Keratinocyte (primary cell): Measurements from ENCODE around the gene SEZ6. TPM values are rescaled to one million over a fixed set of nuclear protein-coding genes. Genes with fewer than 3 reads are reported as not detected.

Source experiments
- DNase-seq: peaks from one replicate; pipeline ENCODE4 v3.0.0-alpha.2; 2011; ENCODE audit warnings: low read depth, missing footprints, low spot score
- FAIRE-seq: peaks from 2 replicates; lab custom pipeline; 2011; peaks lifted over from hg19 to GRCh38; lab: Jason Lieb, UNC
- H2AFZ ChIP-seq: 2 replicates; pipeline ENCODE4 v1.6.0; 2012; ENCODE audit warnings: low read length, control low read depth, inconsistent platforms; ENCODE audit not compliant: control insufficient read depth
- H3K27ac ChIP-seq: 2 replicates; pipeline ENCODE4 v1.5.1; 2011; ENCODE audit warnings: low read length; ENCODE audit not compliant: control insufficient read depth, insufficient read depth
- H3K27me3 ChIP-seq: 3 replicates; pipeline ENCODE4 v1.6.0; 2011; ENCODE audit warnings: low read length; ENCODE audit not compliant: control insufficient read depth, insufficient read depth; ENCODE audit errors: extremely low read depth
- H3K36me3 ChIP-seq, 2 experiments: 2 replicates in 1 of 2; 3 replicates in 1 of 2; pipeline ENCODE4 v1.5.1; 2011; ENCODE audit warnings: low read length in 2 of 2, mild to moderate bottlenecking in 1 of 2; ENCODE audit not compliant: control insufficient read depth in 2 of 2, insufficient read depth in 2 of 2; ENCODE audit errors: extremely low read depth in 1 of 2
- H3K4me1 ChIP-seq: 3 replicates; pipeline ENCODE4 v1.5.1; 2011; ENCODE audit warnings: low read length; ENCODE audit not compliant: control insufficient read depth, insufficient read depth; ENCODE audit errors: extremely low read depth
- H3K4me2 ChIP-seq: 3 replicates; pipeline ENCODE4 v1.6.0; 2011; ENCODE audit warnings: low read depth, low read length; ENCODE audit not compliant: control insufficient read depth, insufficient read depth; ENCODE audit errors: extremely low read depth
- H3K4me3 ChIP-seq, 3 experiments: fragments of 200-600 bp in 1 of 3; sonication (generic) in 1 of 3; 2 replicates in 2 of 3; 3 replicates in 1 of 3; pipeline ENCODE4 v1.5.1; 2011 to 2016; ENCODE audit warnings: low read length in 3 of 3, mild to moderate bottlenecking in 3 of 3, control low read depth in 2 of 3, inconsistent platforms in 1 of 3, low read depth in 1 of 3, mixed read lengths in 1 of 3, mixed run types in 1 of 3, moderate library complexity in 1 of 3; ENCODE audit not compliant: control insufficient read depth in 2 of 3, insufficient read depth in 2 of 3; ENCODE audit errors: extremely low read depth in 1 of 3
- H3K79me2 ChIP-seq: 2 replicates; pipeline ENCODE4 v1.6.0; 2012; ENCODE audit warnings: low read length; ENCODE audit not compliant: control insufficient read depth, insufficient read depth
- H3K9ac ChIP-seq: 3 replicates; pipeline ENCODE4 v1.6.0; 2011; ENCODE audit warnings: low read length; ENCODE audit not compliant: control insufficient read depth, insufficient read depth; ENCODE audit errors: extremely low read depth
- H3K9me1 ChIP-seq: 3 replicates; pipeline ENCODE4 v1.6.0; 2011; ENCODE audit warnings: low read length; ENCODE audit not compliant: control insufficient read depth, insufficient read depth; ENCODE audit errors: extremely low read depth
- H3K9me3 ChIP-seq: 2 replicates; pipeline ENCODE4 v1.5.1; 2012; ENCODE audit warnings: low read depth, low read length; ENCODE audit not compliant: control insufficient read depth
- H4K20me1 ChIP-seq: 3 replicates; pipeline ENCODE4 v1.6.0; 2011; ENCODE audit warnings: low read length; ENCODE audit not compliant: control insufficient read depth, insufficient read depth; ENCODE audit errors: extremely low read depth
- CTCF ChIP-seq, 3 experiments: IDR thresholded peaks in 1 of 3; conservative IDR thresholded peaks in 1 of 3; optimal IDR thresholded peaks in 1 of 3; 2 replicates in 2 of 3; 3 replicates in 1 of 3; pipeline versions ENCODE3 to v1.5.1; 2011; ENCODE audit warnings: low read length in 3 of 3, mild to moderate bottlenecking in 3 of 3, moderate library complexity in 2 of 3, control low read depth in 1 of 3, inconsistent platforms in 1 of 3; ENCODE audit not compliant: insufficient read depth in 2 of 3; ENCODE audit errors: extremely low read depth in 1 of 3
- EZH2 ChIP-seq: IDR thresholded peaks from one replicate; pipeline ENCODE4 v1.6.1; 2012; ENCODE audit warnings: inconsistent platforms, mild to moderate bottlenecking, low read length, moderate library complexity
- dilution Hi-C: fragments of 300-500 bp; cut with MboI; formaldehyde crosslinking; loops from one replicate; pipeline ENCODE4 v1.7.0; 2020; ENCODE audit warnings: low sequenced_read_pairs; ENCODE audit not compliant: extremely low pct_ligation_motif_present
- polyA plus RNA-seq, 5 experiments: library from polyadenylated mRNA; depleted of rRNA in 3 of 5; stranded (reverse) in 3 of 5; stranded (forward) in 1 of 5; unstranded in 1 of 5; fragments of >200 nt; gene quantifications; 1 replicate in 1 of 5; 2 replicates in 3 of 5; 3 replicates in 1 of 5; pipeline versions ENCODE4 v1.2.1 to v1.2.3, GENCODE V29; 2011 to 2012; ENCODE audit warnings: missing spikeins in 2 of 5, low read depth in 1 of 5, low replicate concordance in 1 of 5

Gene SEZ6
- polyA plus RNA-seq, 1 donor (not counting 4 experiments of a cell fraction or from before 2014, with no cell fraction given), result not detected

- no peak overlapping the region for H2AFZ ChIP-seq
- dilution Hi-C loops, result no loop called here
- TF ChIP-seq CTCF (optimal IDR thresholded peaks at IDR 0.05 in 1 of 3, IDR thresholded peaks at IDR 0.05 in 1 of 3, conservative IDR thresholded peaks at IDR 0.05 in 1 of 3; ENCODE audit: extremely low read depth in 1 of 3, insufficient read depth in 2 of 3, low read length in 3 of 3) (peak; percentile 38 to 57 (median 54)), EZH2 (no peak)
- peaks cover 60 to 72% of the 10 kb centered on the region in 2 experiments for H3K36me3 ChIP-seq
- FAIRE-seq (no peak), DNase-seq (no peak)
- no peak overlapping the region for H3K4me2 ChIP-seq
- no peak overlapping the region for H3K9ac ChIP-seq
- no peak overlapping the region for H3K27ac ChIP-seq
- H3K4me3 ChIP-seq, result no peak overlapping the region
- no peaks in the 10 kb centered on the region for H3K9me1 ChIP-seq
- no peaks in the 10 kb centered on the region for H3K79me2 ChIP-seq
- H3K27me3 ChIP-seq, result no peaks in the 10 kb centered on the region
- peaks cover 6% of the 10 kb centered on the region for H3K9me3 ChIP-seq
- H4K20me1 ChIP-seq, result no peaks in the 10 kb centered on the region
- no peaks in the 10 kb centered on the region for H3K4me1 ChIP-seq
Measured at GRCh38 chr17:28916302-28916934, 89.4 kb downstream of the SEZ6 start.

- FAIRE-seq (no peak), DNase-seq (no peak)
- H3K27ac ChIP-seq, result no peak overlapping the region
- TF ChIP-seq CTCF (optimal IDR thresholded peaks at IDR 0.05 in 1 of 3, IDR thresholded peaks at IDR 0.05 in 1 of 3, conservative IDR thresholded peaks at IDR 0.05 in 1 of 3; ENCODE audit: extremely low read depth in 1 of 3, insufficient read depth in 2 of 3, low read length in 3 of 3) (no peak), EZH2 (no peak)
- H3K4me2 ChIP-seq, result no peak overlapping the region
- H2AFZ ChIP-seq, result no peak overlapping the region
- H3K4me1 ChIP-seq, result peaks cover 10% of the 10 kb centered on the region
- peaks cover 6% of the 10 kb centered on the region for H3K9me3 ChIP-seq
- no peaks in the 10 kb centered on the region for H3K27me3 ChIP-seq
- H3K79me2 ChIP-seq, result no peaks in the 10 kb centered on the region
- no peaks in the 10 kb centered on the region for H3K9me1 ChIP-seq
- no peak overlapping the region for H3K4me3 ChIP-seq
- peaks cover 61 to 73% of the 10 kb centered on the region in 2 experiments for H3K36me3 ChIP-seq
- H3K9ac ChIP-seq, result no peak overlapping the region
- dilution Hi-C loops, result no loop called here
- no peaks in the 10 kb centered on the region for H4K20me1 ChIP-seq
Measured at GRCh38 chr17:28912938-28913333, 92.9 kb downstream of the SEZ6 start.
